HepG2 (cell line): ENCODE results near the gene PFDN2.

Experiments used
- CTCF ChIP-seq: sonication (generic); formaldehyde crosslinking; IDR thresholded peaks from 2 replicates; pipeline ENCODE4 v1.5.0; 2020; ENCODE audit warnings: mild to moderate bottlenecking, missing genetic modification reagents, moderate library complexity
- EZH2 ChIP-seq: conservative IDR thresholded peaks from 2 replicates; pipeline ENCODE4 v1.6.1; 2012; ENCODE audit warnings: mild to moderate bottlenecking, low read depth, low read length, moderate library complexity
- GTF3A ChIP-seq: sonication (generic); formaldehyde crosslinking; conservative IDR thresholded peaks from 2 replicates; pipeline ENCODE4 v1.4.0; 2020; ENCODE audit warnings: mild to moderate bottlenecking, missing genetic modification reagents
- HNRNPL ChIP-seq: fragments of 200-400 bp; formaldehyde crosslinking; IDR thresholded peaks from 2 replicates; pipeline ENCODE4 v1.6.1; 2017; ENCODE audit warnings: mild to moderate bottlenecking, low read depth, low read length
- MXI1 ChIP-seq: IDR thresholded peaks from 3 replicates; pipeline ENCODE4 v1.6.1; 2012; ENCODE audit warnings: low read depth, low read length, inconsistent platforms, borderline replicate concordance
- POLR2AphosphoS2 ChIP-seq: IDR thresholded peaks from 2 replicates; pipeline ENCODE4 v1.6.1; 2011; ENCODE audit warnings: low read depth, low read length, improper control_type of control experiment
- RXRA ChIP-seq: sonication (generic); formaldehyde crosslinking; IDR thresholded peaks from 2 replicates; pipeline ENCODE4 v1.5.1; 2020; ENCODE audit warnings: missing genetic modification reagents
- SP1 ChIP-seq, 2 experiments: fragments of 450-650 bp in 1 of 2; sonication (generic) in 1 of 2; formaldehyde crosslinking in 1 of 2; IDR thresholded peaks; 2 replicates each; pipeline versions ENCODE4 v1.4.0 to v1.6.1; 2016 to 2020; ENCODE audit warnings: missing genetic modification reagents in 1 of 2
- TBX3 ChIP-seq: fragments of 450-650 bp; IDR thresholded peaks from 2 replicates; pipeline ENCODE4 v1.6.1; 2017; ENCODE audit warnings: antibody characterized with exemption, mild to moderate bottlenecking, inconsistent platforms, borderline replicate concordance
- ZNF101 ChIP-seq: sonication (generic); formaldehyde crosslinking; IDR thresholded peaks from 2 replicates; pipeline ENCODE4 v1.4.0; 2020; ENCODE audit warnings: mild to moderate bottlenecking, low read depth, missing genetic modification reagents, borderline replicate concordance
- ZNF644 ChIP-seq: IDR thresholded peaks from 2 replicates; pipeline ENCODE4 v1.6.1; 2016; ENCODE audit warnings: low read depth
- ZNF776 ChIP-seq: sonication (generic); formaldehyde crosslinking; IDR thresholded peaks from 2 replicates; pipeline ENCODE4 v1.4.0; 2020; ENCODE audit warnings: mild to moderate bottlenecking, missing genetic modification reagents
- ZNF841 ChIP-seq: sonication (generic); formaldehyde crosslinking; IDR thresholded peaks from 2 replicates; pipeline ENCODE4 v1.8.1; 2023; ENCODE audit warnings: missing genetic modification reagents, borderline replicate concordance
- TF ChIP-seq, protein P1 (sequence below): sonication (generic); formaldehyde crosslinking; IDR thresholded peaks from 2 replicates; pipeline ENCODE4 v1.4.0; 2020; ENCODE audit warnings: missing genetic modification reagents

DNA sequence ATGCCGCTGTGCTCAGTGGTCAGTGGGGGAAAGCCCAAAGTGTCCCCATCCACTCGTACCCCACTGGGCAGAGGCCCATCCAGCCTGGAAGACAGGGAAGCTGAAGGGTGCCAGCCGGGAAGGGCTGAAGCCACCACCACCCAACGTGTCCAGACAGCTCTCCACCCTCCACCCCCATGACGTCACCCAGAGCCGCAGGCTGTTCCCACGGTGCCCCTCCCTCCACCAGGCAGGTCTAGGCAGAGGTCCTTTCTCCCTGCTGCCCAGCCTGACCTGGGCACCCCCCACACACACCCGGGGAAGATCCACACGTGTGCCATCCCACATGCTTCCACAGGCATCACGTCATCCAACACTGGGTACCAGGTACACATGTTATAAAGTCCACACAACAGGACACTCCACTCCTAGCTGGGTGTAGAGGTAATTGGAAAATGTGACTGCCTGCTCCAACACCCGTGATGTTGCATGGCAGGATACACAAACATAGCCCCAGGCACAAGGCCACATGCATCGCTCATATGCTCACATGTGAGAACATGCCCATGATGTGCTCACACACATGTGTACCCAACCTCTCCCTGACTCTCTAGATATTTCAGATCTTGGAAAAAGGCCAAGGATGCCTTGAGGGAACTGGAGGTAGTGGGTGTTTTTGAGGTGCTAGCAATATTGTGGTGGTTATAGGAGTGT lies 43.0 kb downstream of the PFDN2 start:
- TF ChIP-seq RXRA (CRISPR knock-in tag) (peak; percentile 40; the same call in 1 of the 2 replicates), POLR2AphosphoS2 (no peak), ZNF776 (no peak), ZNF644 (no peak), TBX3 (no peak), HNRNPL (0 out of 2 replicates have a peak, but pooled peaks have one; percentile 45), SP1 (IDR thresholded peaks at IDR 0.05) (no peak), SP1 (CRISPR knock-in tag; IDR thresholded peaks at IDR 0.05) (no peak), ZNF841 (CRISPR knock-in tag) (no peak), CTCF (CRISPR knock-in tag) (no peak), GTF3A (no peak), MXI1 (no peak), ZNF101 (CRISPR knock-in tag) (no peak), EZH2 (no peak)
- TF ChIP-seq, protein P1, sequence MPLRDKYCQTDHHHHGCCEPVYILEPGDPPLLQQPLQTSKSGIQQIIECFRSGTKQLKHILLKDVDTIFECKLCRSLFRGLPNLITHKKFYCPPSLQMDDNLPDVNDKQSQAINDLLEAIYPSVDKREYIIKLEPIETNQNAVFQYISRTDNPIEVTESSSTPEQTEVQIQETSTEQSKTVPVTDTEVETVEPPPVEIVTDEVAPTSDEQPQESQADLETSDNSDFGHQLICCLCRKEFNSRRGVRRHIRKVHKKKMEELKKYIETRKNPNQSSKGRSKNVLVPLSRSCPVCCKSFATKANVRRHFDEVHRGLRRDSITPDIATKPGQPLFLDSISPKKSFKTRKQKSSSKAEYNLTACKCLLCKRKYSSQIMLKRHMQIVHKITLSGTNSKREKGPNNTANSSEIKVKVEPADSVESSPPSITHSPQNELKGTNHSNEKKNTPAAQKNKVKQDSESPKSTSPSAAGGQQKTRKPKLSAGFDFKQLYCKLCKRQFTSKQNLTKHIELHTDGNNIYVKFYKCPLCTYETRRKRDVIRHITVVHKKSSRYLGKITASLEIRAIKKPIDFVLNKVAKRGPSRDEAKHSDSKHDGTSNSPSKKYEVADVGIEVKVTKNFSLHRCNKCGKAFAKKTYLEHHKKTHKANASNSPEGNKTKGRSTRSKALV (CRISPR knock-in tag) = no peak
